Upper lobe of left lung (tissue), 4 donors: ENCODE data around the gene WDR75.

Source experiments
- POLR2A ChIP-seq, 4 donors: fragments of 450-650 bp; IDR thresholded peaks; one replicate each; pipeline ENCODE4 v1.5.1; 2016 to 2017; ENCODE audit warnings: antibody characterized with exemption in 4 of 4, mild to moderate bottlenecking in 2 of 4
- POLR2AphosphoS5 ChIP-seq, 2 donors: sonication (generic); formaldehyde crosslinking; IDR thresholded peaks; one replicate each; pipeline ENCODE4 v1.5.1; 2017; ENCODE audit warnings: antibody characterized with exemption in 2 of 2
- TF ChIP-seq, protein P1 (sequence below), 6 experiments: fragments of 450-650 bp in 4 of 6; fragments of 200-600 bp in 2 of 6; sonication (generic) in 2 of 6; IDR thresholded peaks; one replicate each; pipeline ENCODE4 v1.5.1; 2016 to 2019; ENCODE audit warnings: antibody characterized with exemption in 6 of 6

DNA sequence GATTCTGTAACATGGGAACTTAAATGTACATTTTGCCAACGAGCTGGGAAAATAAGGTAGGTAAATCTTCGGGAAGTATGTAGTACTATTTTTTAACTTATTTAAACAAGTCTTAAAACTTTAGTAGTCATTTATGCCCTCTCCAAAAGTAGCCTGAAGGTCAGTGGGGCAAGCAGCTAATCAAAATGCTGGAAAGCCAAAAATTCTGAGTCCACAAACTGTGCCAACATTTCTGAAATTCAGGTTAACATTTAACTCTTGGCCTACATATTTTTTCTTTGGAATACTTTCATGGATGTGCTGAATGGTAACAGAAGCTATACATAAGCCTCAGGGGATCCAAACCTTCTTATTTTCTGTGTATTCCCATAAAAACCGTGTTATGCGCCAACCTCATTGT lies 26.3 kb downstream of the WDR75 start:
- TF ChIP-seq, protein P1, sequence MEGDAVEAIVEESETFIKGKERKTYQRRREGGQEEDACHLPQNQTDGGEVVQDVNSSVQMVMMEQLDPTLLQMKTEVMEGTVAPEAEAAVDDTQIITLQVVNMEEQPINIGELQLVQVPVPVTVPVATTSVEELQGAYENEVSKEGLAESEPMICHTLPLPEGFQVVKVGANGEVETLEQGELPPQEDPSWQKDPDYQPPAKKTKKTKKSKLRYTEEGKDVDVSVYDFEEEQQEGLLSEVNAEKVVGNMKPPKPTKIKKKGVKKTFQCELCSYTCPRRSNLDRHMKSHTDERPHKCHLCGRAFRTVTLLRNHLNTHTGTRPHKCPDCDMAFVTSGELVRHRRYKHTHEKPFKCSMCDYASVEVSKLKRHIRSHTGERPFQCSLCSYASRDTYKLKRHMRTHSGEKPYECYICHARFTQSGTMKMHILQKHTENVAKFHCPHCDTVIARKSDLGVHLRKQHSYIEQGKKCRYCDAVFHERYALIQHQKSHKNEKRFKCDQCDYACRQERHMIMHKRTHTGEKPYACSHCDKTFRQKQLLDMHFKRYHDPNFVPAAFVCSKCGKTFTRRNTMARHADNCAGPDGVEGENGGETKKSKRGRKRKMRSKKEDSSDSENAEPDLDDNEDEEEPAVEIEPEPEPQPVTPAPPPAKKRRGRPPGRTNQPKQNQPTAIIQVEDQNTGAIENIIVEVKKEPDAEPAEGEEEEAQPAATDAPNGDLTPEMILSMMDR (IDR thresholded peaks at IDR 0.05): no peak
- TF ChIP-seq POLR2A (IDR thresholded peaks at IDR 0.05): no peak
- TF ChIP-seq POLR2AphosphoS5 (IDR thresholded peaks at IDR 0.05): no peak
